CD4-positive, alpha-beta T cell treated with Interleukin-1 beta for 1 hour (primary cell): ENCODE measurements around the gene SAMM50.

Source experiments
- DNase-seq, 2 donors: peaks; one replicate each; pipeline ENCODE4 v3.0.0-alpha.2; 2020 to 2022

Gene SAMM50

DNA sequence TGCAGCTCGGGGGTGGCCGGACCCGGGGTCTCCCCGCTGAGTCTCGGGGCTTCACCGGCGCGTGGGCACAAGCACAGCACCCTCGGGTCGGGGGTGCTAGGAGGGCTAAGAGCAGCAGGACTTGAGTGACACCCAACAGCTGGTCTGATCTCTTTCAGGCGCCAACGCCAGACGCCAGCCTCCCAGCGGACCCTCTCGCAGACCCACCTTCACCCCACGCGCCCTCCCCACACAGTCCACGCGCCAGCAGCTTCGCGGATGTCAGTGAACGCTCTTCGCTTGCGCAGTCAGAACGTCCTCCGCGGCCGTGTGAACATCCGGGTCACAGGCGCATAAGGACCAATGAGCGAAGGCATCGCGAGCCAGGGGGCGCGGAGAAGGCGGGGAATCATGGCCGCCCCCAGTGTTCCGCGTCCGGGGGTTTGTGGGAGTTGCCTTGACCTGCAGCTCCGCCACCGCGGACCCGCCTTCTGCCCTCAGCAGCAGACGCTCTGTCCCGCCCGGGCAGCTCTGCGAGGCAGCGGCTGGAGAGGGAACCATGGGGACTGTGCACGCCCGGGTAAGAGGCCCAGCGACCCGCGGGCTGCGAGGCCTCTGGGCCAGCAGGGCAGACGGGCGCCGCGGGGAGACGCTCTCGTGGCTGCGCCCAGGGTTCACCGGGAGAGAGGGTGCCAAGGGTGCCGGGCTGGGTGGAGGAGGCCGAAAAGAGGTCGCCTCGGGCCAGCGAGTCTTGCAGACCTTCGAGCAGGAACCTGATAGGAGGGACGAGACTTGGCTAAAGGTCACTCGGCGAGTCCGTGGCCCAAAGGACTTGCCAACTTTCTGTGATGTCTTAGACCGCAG, at the start of gene SAMM50:
TSS of gene SAMM50 (plus strand) at position 403 of the 843 bp plus-strand sequence. CDS start at position 539, 136 bp downstream.
- peak; percentile 89 to 92 for DNase-seq

DNA sequence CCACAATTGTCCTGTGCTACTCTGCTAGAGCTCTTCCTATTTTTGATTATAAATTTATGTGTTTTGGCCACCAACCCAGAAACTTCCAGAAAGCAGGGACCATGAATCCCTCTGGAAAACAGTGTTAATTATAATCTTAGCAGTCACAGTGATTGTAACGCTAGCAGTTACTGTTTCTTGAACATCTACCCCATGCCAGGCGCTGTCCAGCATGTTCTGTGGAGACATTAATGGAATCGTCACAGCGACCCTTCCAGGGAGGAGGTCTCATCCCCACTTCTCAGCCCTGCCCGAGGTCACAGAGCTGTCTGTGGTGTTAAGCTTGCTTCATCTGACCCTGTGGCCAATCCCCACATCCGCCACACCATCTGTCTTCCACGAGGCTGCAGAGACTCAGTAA, 49.6 kb upstream of the SAMM50 start:
- DNase-seq, result no peak

DNA sequence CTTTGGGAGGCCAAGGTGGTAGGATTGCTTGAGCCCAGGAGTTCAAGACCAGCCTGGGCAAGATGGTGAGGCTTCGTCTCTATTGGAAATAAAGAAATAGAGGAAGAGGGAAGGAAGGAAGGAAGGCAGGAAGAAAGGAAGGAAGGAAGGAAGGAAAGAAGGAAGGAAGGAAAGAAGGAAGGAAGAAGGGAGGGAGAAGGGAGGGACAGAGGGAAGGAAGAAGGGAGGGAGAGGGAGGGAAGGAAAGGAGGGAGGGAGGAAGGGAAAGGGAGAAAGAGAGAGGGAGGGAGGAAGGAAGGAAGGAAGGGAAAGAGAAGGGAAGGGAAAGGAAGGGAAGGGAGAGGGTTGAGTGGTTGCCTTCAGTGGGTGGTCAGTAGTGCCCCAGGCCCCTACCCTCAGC, 45.5 kb upstream of the SAMM50 start:
- no peak for DNase-seq

DNA sequence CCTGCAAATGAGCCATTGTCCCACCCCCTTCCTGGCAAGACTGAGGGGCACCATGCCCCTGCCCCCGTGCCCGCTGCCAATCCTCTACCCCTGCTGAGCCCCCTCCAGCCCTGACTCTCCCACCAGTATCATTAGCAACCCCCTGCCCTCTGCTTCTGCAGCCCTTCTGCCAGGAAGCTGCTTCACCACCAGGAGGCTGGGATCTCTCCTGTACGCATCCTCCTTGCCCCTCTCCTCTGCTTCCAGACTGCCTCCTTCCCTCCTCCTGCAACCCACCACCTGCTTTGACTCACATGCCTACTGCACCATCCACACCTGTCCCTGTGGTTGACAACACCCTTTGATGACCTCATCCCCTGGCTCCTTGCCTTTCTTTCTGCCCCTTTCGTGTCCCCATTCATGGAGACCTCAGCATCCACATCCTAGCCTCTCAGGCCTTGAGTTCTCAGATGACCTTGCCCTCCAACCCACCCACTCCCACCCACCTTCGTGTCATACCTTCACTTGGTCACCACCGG, 45.0 kb upstream of the SAMM50 start:
- no peak for DNase-seq

DNA sequence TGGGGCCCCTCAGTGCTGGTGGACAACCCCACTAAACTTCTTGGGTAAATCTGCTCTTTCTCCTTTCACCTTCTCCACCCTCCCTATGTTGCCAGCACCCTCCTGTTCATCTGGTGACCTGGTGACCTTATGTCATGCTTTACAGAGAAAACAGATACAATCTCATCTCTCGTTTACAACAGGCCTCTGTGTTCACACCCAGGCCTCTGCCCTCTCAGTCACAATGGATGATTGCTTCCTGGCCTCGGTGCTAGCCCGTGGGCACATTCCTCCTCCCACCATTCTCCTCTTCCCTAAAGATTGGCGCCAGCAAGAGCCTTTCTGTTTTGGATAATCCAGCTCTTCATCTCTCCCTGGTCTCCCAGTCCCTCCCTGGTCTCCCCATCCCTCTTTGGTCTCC, 43.9 kb upstream of the SAMM50 start:
- DNase-seq, result no peak

DNA sequence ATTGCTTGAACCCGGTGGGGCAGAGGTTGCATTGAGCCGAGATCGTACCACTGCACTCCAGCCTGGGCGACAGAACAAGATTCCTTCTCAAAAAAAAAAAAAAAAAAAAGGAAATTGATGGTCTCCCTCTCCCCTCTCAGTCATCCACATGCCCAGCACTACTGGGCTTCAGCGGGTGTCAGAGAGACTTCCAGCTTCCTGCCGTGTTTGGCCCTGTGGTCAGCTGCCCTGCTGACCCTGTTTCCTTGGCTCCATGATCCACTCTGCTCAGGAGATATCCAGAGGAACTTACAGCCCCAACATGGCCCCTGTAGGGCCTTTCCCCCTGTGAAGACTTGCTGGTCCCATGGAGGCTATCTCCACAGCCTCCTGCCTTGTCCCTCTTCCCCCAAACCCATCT, 37.7 kb upstream of the SAMM50 start:
- no peak for DNase-seq

DNA sequence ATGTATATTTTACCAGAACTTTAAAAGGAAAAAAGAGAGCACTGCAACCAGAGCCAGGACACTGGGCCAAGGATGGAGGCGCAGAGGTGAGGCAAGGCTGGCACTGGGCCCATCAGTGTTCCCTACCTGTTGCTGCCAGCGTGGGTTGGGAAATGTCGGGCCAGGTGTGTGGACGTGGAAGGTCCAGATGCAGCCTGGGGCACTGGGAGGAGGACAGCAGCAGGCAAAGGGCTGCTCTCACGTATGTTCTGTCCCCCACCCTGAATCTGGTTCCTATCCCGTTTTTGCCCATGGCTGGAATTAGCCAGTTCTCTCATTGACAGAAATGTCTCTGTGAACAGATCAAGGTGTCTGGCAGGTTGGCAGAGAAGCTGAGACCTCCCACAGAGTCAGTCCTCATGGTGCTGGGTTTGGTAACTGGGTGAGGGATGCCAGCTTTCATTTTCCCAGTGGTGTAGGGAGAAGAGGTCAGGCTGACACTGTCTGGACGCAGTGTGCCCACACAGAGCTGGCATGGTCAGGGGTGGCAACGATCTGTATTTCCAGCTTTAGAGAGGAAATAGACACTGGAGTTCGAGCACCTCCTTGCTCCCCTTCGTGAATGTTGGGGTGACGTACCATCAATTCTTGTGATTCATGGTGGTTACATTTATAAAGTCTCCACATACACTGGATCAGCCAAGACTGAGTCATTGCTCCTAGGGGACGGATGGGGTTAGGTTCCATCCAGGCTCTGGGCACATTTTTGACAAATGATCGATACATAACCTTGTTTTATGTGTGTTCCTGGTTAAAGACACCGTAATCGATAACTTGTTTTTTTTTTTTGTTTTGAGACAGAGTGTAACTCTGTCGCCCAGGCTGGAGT, 35.9 kb upstream of the SAMM50 start:
- no peak for DNase-seq

DNA sequence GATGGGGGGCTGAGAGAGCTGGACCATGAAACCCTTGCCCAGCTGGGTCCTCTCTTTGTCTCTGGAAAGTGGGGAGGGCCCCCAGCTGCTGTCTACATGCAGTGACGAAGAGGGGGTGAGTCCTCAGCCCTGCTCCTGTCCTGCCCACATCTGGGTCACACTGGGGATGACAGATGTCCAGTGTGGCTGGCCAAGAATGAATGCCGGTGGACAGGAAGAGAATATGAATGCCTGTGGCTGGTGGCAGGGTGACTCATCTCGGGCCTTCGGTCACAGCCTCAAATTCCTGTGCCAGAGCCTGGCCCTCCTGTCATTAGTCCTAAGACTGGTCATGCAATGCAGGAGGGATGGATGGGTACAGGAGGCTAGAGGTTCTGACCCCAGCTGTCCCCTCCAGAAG, 33.9 kb upstream of the SAMM50 start:
- DNase-seq, result no peak

DNA sequence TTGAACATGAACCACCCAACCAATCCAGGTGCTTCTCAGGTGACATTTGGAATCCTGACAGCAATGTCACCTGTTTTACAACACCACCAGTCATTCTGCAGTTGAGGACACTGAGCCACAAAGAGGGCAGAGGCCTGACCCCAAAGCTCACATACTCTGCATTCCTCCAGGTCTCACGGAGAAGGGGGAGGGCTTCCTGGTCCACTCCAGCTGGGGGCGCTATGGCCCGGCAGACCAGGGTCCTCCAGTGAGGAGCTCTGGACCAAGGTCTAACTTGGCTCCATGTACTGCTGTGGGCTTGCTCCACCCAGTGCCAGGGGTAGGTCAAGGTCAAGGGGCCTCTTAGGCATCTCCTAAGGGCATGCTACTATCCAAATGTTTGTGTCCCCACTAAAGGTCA, 33.1 kb upstream of the SAMM50 start:
- no peak for DNase-seq

DNA sequence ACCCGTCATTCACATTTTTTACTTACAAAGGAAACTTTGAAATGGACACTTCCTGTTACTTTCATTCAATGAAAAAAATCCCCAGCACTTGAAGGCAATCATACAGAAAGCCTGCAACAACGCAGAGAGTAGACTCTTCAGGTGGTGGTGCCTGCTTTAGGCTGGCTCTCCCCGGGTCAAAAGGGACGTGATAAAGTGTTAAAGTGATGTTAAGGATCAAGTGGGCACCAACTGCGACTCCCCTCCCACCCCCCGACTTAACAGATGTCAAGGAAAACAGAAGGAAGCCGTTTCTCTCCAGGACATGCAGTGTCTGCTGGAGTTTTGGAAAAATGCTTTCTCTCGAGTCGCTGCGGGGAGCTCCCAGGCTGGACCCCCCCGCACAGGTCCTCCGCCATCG, 32.1 kb upstream of the SAMM50 start:
- DNase-seq, result peak in 1 of 2 donors; percentile 7

DNA sequence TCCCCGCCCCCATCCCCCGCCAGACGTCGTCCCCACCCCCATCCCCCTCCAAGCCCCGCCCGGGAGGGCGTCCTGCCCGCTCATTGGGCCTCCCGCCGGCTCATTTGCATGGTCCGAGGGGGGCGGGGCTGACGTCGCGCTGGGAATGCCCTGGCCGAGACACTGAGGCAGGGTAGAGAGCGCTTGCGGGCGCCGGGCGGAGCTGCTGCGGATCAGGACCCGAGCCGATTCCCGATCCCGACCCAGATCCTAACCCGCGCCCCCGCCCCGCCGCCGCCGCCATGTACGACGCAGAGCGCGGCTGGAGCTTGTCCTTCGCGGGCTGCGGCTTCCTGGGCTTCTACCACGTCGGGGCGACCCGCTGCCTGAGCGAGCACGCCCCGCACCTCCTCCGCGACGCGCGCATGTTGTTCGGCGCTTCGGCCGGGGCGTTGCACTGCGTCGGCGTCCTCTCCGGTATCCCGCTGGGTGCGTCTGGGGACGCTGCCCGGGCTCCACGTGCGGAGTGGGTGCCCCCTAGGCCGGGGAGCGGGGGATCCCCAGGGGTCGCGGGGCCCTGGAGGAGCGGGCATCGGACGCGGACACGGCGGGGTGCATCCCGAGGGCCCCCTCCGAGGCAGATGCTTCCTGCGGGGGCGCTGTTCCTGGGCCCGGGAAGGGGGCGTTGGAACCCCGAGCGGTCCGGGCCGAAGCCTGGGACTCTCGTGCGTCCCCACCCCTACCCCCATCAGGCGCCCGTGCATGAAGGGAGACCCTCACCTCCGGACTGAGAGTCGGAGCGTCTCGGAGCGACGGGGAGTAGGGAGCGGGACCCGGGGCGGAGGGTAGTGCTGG, 31.4 kb upstream of the SAMM50 start, which contains the start of gene PNPLA3:
TSS of gene PNPLA3 (plus strand) at position 175 of the 834 bp plus-strand sequence. CDS start at position 282, 107 bp downstream.
- DNase-seq, result peak; percentile 73 to 76

DNA sequence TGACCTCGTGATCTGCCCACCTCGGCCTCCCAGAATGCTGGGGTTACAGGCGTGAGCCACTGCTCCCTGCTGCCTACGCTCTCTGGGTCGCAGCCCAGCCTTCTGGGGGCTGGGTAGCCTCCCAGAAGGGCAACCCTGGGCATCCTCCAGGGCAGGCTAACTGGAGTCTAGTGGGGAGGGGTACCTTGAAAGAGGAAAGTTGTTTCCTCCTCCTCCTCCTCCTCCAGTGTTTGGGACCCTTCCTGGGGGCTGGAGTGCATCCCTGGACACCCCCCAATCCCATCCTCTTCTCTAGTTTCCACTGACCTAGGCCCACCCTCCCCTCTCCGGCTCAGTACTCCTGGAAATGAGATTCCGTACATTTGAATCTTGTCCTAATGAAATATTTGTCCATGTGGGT, 30.4 kb upstream of the SAMM50 start:
- no peak for DNase-seq

DNA sequence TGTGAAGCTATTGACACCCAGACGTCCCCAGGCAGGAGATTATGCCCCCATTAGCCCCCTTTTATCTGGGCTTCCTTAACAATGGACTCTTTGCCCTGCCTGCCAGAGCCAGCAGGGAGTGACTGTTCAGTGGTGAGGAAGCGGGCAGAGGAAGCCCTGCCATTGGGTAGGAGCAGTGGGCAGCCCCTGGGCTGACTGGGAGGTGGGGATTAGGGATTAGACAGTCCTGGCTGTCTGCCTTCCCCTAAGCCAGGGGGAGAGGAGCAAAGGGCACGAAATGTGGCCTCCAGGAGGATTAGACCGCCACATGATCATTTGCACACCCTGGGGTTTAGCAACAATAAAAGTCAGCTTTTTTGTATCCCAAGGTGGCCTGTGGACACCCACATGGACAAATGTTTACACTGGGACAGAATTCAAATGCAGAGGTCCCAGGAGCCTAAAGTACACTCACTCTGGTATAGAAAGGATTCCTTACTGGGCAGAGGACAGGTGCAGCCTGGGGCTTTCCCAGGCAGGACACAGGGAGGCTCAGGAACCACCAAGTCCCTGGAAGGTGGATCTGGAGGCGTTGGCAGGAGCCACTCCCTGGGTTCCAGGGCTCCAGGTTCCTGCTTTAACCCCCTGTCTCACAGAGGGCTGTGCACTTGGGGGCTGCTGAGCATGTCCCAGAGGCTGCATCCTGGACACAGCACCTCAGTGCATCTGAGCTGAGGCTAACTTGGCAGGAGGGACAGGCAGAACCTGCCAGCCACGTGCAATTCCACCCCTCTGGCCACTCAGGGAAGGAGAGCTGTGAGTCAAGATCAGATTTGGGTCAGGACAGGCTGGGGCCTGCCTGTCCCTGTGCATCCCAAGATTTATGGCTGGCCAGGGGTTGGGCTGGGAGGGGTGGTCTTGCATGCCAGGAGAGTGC, 29.6 kb upstream of the SAMM50 start:
- no peak for DNase-seq

DNA sequence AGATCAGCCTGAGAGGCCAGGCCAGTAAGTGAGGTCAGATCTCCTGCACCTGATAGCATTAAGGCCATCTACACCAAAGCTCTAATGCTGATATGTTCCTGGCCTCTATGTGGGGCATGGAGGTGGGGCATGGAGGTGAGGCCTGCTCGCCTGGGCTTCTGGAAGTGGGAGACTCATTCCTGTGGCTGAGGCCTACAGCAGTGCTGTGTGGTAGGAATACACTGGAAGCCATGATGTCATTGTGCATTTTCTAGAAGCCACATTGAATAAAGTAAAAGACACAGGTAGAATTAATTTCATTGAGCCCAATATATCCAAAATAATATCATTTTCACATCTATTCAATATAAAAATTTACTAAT, 28.9 kb upstream of the SAMM50 start:
- DNase-seq, result no peak

DNA sequence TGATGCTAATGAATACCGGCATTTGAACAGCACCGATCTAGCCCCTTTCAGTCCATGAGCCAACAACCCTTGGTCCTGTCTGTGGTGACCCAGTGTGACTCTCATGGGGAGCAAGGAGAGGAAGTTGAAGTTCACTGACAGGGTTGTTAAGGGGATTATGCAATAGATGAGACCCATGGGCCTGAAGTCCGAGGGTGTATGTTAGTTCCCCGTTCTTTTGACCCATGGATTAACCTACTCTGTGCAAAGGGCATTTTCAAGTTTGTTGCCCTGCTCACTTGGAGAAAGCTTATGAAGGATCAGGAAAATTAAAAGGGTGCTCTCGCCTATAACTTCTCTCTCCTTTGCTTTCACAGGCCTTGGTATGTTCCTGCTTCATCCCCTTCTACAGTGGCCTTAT, 26.8 kb upstream of the SAMM50 start:
- DNase-seq, result peak in 1 of 2 donors; percentile 23

DNA sequence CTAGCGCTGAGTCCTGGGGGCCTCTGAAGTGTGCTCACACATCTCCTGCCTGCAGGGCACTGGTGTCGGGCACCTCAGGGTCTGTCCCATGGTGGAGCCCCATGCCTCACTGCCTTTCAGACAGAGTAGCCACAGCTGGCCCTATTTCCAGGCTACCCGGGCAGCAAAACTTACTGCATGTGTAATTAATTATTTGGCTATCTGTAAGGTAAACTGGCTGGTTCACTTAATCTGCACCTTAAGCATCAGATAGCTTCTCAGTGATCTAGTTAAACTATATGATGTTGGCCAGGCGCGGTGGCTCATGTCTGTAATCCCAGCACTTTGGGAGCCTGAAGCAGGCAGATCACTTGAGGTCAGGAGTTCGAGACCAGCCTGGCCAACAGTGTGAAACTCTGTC, 26.3 kb upstream of the SAMM50 start:
- DNase-seq, result no peak

DNA sequence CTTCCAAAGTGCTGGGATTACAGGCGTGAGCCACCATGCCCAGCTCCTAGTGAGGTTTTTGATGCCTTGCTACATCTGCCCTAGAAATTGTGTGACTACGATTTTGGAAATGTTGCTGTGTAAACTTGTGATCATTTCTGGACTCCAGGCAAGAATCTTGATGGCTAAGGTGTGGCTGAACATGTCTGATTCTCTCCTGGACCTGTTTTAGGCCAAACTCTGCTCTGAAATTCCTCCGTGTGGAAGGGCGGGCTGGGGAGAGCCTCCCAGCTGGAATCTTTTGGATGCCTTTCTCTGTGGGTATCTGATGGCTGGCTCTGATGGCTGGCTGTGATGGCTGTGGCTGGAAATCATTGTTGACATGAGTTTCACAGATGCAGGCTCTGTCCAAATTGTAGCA, 23.5 kb upstream of the SAMM50 start:
- no peak for DNase-seq

DNA sequence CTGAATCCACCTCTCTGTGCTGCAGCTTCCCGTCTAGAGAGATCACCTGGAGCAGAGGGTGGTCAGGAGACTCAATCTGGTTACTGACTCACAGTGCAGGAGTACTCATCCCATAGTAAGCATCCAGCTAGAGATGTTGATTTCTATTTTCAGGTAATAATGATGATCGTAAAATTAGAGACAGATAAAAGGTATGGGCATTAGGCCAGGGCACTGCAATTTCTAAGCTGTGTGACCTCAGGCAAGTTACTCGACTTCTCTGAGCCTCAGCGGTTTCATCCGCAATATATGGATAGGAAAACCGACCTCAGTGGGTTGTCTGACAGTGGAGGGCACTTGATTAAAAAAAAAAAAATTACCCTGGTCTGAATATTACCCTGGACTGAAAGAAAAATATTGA, 13.8 kb upstream of the SAMM50 start:
- DNase-seq, result no peak

DNA sequence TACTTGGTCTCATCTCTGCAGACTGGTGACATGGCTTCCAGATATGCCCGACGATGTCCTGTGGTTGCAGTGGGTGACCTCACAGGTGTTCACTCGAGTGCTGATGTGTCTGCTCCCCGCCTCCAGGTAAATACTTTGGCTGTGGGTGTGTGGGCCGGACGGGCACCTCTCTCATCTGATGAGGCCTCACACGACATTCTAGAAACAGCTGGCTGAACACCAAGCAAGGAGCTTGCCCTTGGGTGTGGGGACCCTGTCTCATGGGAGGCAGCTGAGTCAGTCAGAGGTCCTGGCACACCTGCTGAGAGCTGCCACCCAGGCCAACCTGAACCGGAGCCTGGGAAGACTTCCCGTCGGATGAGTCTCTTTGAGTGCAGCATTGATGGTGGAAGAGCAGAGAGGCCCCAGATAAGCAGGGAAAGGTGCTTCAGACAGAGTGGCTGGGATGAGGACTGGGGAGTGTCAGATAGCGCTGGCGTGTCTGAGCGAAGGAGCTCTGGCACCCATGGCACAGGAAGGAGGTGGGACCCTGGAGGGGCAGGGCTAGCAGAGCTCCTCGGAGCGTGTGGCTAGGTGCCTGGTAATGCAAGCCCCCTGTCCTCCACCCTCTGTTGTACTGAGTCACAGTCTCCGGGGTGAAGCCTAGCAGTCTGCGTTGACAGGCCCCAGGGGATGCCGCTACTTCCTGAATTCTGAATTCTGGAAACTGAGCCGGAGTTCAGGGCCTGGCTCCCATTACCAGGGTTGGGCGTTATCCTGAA, 10.4 kb upstream of the SAMM50 start:
- no peak for DNase-seq

DNA sequence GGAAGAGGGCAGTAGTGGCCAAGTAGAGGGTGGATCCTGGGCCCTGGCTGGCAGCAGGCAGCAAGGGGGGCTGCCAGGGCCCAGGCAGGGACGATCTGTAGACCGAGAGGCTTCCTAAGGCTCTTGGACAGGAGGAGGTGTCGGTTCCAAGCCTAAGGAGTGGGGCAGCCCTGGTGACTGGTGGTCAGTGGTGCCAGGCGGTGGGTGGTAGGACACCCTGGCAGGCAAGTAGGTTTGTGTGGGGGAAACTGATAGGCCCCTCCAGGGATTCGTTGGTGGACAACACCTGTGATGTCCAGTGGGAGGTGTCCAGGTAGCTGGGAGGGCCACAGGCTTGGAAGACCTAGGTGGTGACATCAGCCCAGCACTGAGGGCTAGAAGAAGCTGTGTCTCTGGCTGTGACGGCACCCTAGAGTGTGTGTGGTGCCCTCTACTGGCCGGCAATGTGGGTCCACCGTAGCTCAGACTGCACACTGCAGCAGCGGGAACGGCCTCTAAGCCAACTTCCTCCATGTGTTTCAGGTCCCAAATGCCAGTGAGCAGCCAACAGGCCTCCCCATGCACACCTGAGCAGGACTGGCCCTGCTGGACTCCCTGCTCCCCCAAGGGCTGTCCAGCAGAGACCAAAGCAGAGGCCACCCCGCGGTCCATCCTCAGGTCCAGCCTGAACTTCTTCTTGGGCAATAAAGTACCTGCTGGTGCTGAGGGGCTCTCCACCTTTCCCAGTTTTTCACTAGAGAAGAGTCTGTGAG, 9.4 kb upstream of the SAMM50 start:
- peak; percentile 60 to 63 for DNase-seq
